ENCODE results near the gene MAGEA12.
"Not testable (repeated sequence)": the region's sequence is repeated elsewhere in the genome, so short reads cannot be mapped to it uniquely, and the experiment has no call there.

MAGEA12 gene, protein sequence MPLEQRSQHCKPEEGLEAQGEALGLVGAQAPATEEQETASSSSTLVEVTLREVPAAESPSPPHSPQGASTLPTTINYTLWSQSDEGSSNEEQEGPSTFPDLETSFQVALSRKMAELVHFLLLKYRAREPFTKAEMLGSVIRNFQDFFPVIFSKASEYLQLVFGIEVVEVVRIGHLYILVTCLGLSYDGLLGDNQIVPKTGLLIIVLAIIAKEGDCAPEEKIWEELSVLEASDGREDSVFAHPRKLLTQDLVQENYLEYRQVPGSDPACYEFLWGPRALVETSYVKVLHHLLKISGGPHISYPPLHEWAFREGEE

DNA sequence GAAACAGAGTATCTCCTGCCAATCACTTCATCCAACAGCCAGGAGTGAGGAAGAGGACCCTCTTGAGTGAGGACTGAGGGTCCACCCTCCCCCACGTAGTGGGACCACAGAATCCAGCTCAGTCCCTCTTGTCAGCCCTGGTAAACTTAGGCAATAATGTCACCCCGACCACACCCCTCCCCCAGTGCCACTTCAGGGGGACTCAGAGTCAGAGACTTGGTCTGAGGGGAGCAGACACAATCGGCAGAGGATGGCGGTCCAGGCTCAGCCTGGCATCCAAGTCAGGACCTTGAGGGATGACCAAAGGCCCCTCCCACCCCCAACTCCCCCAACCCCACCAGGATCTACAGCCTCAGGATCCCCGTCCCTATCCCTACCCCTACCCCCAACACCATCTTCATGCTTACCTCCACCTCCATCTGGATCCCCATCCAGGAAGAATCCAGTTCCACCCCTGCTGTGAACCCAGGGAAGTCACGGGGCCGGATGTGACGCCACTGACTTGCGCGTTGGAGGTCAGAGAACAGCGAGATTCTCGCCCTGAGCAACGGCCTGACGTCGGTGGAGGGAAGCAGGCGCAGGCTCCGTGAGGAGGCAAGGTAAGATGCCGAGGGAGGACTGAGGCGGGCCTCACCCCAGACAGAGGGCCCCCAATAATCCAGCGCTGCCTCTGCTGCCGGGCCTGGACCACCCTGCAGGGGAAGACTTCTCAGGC is at the start of gene MAGEA12, which contains the start of gene CSAG1:
TSS of gene MAGEA12 (plus strand) at position 497 of the 715 bp plus-strand sequence. CDS start 2,405 bp downstream, outside the sequence.
TSS of gene CSAG1 (minus strand) at position 461 of the 715 bp plus-strand sequence. CDS start 1,261 bp downstream, outside the sequence.
- DNase-seq (ENCODE audit: low read depth in 2 of 2, low spot score in 1 of 2), result no peak

DNA sequence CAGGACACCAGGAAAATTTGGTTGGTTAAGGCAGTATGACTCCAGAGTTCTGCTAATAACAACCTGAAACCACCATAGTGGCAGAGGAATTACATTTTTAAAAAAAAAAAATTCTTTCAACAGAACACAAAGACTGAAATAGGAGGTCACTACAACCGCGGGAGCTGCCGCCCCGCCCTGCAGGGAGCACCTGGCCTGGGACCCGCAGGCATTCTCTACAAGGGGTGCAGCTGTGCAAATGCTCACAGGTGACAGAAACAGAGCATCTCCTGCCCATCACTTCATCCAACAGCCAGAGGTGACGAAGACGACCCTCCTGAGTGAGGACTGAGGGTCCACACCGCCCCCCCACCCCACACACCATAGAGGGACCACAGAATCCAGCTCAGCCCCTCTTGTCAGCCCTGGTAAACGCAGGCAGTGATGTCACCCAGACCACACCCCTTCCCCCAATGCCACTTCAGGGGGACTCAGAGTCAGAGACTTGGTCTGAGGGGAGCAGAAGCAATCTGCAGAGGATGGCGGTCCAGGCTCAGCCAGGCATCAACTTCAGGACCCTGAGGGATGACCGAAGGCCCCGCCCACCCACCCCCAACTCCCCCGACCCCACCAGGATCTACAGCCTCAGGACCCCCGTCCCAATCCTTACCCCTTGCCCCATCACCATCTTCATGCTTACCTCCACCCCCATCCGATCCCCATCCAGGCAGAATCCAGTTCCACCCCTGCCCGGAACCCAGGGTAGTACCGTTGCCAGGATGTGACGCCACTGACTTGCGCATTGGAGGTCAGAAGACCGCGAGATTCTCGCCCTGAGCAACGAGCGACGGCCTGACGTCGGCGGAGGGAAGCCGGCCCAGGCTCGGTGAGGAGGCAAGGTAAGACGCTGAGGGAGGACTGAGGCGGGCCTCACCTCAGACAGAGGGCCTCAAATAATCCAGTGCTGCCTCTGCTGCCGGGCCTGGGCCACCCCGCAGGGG is 35.3 kb upstream of the MAGEA12 start, which contains the start of gene MAGEA3:
TSS of gene MAGEA3 (plus strand) at position 843 of the 980 bp plus-strand sequence. CDS start 2,039 bp downstream, outside the sequence.
- not testable (repeated sequence) for DNase-seq (ENCODE audit: low read depth in 2 of 2, low spot score in 1 of 2)

DNA sequence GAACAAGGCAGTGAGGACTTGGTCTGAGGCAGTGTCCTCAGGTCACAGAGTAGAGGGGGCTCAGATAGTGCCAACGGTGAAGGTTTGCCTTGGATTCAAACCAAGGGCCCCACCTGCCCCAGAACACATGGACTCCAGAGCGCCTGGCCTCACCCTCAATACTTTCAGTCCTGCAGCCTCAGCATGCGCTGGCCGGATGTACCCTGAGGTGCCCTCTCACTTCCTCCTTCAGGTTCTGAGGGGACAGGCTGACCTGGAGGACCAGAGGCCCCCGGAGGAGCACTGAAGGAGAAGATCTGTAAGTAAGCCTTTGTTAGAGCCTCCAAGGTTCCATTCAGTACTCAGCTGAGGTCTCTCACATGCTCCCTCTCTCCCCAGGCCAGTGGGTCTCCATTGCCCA is 33.2 kb upstream of the MAGEA12 start:
- not testable (repeated sequence) for DNase-seq (ENCODE audit: low read depth in 2 of 2, low spot score in 1 of 2)

DNA sequence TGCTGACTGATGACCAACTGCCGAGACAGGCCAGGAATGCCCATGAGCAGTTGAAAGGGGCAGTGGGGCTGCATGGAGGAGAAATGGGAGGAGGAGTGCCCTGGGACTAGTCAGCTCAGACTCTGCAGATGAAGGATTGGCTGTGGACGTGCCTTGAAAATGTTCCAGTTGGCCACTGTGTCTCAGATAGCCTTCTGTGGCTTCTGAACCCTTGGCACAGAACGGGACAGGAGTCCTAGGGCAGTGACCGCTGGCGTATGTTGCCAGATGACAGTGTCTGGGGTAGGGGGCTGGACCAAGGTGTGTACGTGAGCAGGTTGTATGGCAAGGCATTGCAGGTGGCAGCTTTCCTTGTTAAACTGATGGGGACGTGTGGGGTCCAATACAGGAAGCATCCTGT is 27.1 kb upstream of the MAGEA12 start:
- not testable (repeated sequence) for DNase-seq (ENCODE audit: low read depth in 2 of 2, low spot score in 1 of 2)

DNA sequence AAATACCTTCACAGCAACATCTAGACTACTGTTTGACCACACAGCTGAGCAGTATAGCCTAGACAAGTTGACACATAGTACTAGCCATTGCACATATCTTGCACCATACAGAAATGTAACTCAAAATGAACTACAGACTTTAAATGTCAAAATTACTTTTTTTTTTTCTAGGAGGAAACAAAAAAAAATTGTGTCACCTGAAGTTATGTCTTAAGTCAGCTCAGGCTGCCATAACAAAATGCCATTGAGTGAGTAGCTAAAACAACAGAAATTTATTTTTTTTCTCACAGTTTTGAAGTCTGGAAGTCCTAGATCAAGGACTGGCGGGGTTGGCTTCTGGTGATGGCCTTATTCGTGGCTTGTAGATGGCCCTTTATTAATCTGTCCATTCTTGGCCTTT is 24.4 kb upstream of the MAGEA12 start, which contains the start of gene CSAG2:
TSS of gene CSAG2 (minus strand) at position 101 of the 400 bp plus-strand sequence. CDS start 161 bp downstream, outside the sequence.
- not testable (repeated sequence) for DNase-seq (ENCODE audit: low read depth in 2 of 2, low spot score in 1 of 2)

DNA sequence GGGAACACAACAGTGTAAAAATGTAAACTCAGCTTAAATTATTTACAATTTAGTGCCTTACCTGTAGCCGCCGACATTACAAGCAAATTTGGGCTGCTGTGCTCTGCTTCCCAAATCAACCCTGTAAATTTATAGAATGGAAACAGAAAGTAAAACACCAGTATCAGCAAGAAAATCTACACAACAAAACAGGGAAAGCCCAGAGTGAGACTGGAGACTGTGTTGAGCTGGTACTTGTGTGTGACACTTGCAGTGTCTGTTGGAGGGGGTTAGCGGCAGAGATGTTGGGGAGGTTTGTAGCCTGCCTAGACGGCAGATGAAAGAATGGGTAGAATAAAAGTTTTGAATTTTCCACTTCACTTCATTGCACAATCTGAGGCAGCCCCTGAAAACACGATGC is 20.4 kb upstream of the MAGEA12 start:
- not testable (repeated sequence) for DNase-seq (ENCODE audit: low read depth in 2 of 2, low spot score in 1 of 2)

DNA sequence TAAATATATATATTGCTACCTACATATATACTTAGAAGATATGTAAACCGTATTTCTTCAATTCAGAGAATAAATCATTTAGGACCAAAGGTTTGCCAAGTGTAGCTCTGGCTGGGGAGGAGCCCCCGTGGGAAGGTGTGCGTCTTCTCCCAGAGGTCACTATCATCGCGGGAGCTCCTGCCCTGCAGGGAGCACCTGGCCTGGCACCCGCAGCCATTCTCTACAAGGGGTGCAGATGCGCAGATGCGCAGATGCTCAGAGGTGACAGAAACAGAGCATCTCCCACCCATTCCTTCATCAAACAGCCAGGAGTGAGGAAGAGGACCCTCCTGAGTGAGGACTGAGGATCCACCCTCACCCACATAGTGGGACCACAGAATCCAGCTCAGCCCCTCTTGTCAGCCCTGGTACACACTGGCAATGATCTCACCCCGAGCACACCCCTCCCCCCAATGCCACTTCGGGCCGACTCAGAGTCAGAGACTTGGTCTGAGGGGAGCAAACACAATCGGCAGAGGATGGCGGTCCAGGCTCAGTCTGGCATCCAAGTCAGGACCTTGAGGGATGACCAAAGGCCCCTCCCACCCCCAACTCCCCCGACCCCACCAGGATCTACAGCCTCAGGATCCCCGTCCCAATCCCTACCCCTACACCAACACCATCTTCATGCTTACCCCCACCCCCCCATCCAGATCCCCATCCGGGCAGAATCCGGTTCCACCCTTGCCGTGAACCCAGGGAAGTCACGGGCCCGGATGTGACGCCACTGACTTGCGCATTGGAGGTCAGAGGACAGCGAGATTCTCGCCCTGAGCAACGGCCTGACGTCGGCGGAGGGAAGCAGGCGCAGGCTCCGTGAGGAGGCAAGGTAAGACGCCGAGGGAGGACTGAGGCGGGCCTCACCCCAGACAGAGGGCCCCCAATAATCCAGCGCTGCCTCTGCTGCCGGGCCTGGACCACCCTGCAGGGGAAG is 19.5 kb upstream of the MAGEA12 start, which contains the start of gene MAGEA2B:
TSS of gene MAGEA2B (plus strand) at position 814 of the 973 bp plus-strand sequence. CDS start 2,479 bp downstream, outside the sequence.
- not testable (repeated sequence) for DNase-seq (ENCODE audit: low read depth in 2 of 2, low spot score in 1 of 2)

DNA sequence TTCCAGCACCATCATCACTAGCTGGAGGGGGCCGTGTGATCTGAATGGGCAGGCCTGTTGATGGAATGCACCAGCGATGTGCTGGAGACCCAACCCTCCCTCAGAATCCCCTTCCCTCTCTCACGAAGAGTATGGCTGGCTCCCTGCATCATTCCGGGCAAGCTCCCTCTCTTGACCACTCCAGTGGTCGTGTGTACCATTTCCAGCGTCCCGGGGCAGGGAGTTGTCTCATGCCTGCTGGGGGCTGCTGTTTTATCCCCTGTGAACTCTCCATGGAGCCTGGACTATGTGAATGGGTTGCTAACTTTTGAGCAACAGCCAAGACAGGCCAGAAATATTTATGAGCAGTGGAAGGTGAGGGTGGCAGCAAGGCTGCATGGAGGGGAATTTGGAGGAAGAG is 8.1 kb upstream of the MAGEA12 start:
- no peak for DNase-seq (ENCODE audit: low read depth in 2 of 2, low spot score in 1 of 2)

DNA sequence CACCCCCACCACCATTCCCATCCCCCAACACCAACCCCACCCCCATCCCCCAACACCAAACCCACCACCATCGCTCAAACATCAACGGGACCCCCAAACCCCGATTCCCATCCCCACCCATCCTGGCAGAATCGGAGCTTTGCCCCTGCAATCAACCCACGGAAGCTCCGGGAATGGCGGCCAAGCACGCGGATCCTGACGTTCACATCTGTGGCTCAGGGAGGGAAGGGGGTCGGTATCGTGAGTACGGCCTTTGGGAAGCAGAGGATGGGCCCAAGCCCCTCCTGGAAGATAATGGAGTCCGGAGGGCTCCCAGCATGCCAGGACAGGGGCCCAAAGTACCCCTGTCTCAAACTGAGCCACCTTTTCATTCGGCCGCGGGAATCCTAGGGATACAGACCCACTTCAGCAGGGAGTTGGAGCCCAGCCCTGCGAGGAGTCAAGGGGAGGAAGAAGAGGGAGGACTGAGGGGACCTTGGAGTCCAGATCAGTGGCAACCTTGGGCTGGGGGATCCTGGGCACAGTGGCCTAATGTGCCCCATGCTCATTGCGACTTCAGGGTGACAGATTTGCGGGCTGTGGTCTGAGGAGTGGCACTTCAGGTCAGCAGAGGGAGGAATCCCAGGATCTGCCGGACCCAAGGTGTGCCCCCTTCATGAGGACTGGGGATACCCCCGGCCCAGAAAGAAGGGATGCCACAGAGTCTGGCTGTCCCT is 744 bp downstream of the MAGEA12 start:
- DNase-seq (ENCODE audit: low read depth in 2 of 2, low spot score in 1 of 2), result not testable (repeated sequence)

DNA sequence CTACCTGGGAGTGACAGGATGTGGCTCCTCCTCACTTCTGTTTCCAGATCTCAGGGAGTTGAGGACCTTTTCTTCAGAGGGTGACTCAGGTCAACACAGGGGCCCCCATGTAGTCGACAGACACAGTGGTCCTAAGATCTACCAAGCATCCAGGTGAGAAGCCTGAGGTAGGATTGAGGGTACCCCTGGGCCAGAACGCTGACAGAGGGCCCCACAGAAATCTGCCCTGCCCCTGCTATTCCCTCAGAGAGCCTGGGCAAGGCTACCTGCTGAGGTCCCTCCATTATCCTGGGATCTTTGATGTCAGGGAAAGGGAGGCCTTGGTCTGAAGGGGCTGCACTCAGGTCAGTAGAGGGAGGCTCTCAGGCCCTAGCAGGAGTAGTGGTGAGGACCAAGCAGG is 1.5 kb downstream of the MAGEA12 start:
- DNase-seq (ENCODE audit: low read depth in 2 of 2, low spot score in 1 of 2), result no peak

DNA sequence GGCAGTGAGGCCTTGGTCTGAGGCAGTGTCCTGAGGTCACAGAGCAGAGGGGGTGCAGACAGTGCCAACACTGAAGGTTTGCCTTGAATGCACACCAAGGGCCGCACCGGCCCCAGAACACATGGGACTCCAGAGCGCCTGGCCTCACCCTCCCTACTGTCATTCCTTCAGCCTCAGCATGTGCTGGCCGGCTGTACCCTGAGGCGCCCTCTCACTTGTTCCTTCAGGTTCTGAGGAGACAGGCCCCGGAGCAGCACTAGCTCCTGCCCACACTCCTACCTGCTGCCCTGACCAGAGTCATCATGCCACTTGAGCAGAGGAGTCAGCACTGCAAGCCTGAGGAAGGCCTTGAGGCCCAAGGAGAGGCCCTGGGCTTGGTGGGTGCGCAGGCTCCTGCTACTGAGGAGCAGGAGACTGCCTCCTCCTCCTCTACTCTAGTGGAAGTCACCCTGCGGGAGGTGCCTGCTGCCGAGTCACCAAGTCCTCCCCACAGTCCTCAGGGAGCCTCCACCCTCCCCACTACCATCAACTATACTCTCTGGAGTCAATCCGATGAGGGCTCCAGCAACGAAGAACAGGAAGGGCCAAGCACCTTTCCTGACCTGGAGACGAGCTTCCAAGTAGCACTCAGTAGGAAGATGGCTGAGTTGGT is 2.4 kb downstream of the MAGEA12 start:
- DNase-seq (ENCODE audit: low read depth in 2 of 2, low spot score in 1 of 2), result no peak

DNA sequence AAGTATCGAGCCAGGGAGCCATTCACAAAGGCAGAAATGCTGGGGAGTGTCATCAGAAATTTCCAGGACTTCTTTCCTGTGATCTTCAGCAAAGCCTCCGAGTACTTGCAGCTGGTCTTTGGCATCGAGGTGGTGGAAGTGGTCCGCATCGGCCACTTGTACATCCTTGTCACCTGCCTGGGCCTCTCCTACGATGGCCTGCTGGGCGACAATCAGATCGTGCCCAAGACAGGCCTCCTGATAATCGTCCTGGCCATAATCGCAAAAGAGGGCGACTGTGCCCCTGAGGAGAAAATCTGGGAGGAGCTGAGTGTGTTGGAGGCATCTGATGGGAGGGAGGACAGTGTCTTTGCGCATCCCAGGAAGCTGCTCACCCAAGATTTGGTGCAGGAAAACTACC is 3.0 kb downstream of the MAGEA12 start:
- not testable (repeated sequence) for DNase-seq (ENCODE audit: low read depth in 2 of 2, low spot score in 1 of 2)

DNA sequence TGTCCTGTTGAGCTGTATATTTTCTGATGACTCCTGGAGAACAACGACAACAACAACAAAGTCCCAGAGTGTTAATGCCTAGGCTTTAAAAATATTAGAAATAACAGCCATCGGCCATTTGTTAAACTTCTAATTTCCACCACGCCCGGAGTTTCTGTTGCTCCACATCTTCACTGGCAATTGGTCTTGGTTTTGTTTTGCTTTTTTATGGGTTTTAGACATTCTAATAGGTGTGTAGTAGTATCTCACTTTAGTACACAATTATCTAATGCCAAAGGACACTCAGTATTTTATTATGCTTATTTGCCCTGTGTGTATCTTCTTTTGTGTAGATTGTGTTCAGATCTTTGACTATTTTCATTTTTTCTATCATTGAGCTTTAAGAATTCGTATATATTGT is 5.0 kb downstream of the MAGEA12 start:
- no peak for DNase-seq (ENCODE audit: low read depth in 2 of 2, low spot score in 1 of 2)

DNA sequence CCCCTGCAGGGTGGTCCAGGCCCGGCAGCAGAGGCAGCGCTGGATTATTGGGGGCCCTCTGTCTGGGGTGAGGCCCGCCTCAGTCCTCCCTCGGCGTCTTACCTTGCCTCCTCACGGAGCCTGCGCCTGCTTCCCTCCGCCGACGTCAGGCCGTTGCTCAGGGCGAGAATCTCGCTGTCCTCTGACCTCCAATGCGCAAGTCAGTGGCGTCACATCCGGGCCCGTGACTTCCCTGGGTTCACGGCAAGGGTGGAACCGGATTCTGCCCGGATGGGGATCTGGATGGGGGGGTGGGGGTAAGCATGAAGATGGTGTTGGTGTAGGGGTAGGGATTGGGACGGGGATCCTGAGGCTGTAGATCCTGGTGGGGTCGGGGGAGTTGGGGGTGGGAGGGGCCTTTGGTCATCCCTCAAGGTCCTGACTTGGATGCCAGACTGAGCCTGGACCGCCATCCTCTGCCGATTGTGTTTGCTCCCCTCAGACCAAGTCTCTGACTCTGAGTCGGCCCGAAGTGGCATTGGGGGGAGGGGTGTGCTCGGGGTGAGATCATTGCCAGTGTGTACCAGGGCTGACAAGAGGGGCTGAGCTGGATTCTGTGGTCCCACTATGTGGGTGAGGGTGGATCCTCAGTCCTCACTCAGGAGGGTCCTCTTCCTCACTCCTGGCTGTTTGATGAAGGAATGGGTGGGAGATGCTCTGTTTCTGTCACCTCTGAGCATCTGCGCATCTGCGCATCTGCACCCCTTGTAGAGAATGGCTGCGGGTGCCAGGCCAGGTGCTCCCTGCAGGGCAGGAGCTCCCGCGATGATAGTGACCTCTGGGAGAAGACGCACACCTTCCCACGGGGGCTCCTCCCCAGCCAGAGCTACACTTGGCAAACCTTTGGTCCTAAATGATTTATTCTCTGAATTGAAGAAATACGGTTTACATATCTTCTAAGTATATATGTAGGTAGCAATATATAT is 20.4 kb downstream of the MAGEA12 start, which contains the start of gene MAGEA2:
TSS of gene MAGEA2 (minus strand) at position 157 of the 965 bp plus-strand sequence. CDS start 2,479 bp downstream, outside the sequence.
- DNase-seq (ENCODE audit: low read depth in 2 of 2, low spot score in 1 of 2), result not testable (repeated sequence)

DNA sequence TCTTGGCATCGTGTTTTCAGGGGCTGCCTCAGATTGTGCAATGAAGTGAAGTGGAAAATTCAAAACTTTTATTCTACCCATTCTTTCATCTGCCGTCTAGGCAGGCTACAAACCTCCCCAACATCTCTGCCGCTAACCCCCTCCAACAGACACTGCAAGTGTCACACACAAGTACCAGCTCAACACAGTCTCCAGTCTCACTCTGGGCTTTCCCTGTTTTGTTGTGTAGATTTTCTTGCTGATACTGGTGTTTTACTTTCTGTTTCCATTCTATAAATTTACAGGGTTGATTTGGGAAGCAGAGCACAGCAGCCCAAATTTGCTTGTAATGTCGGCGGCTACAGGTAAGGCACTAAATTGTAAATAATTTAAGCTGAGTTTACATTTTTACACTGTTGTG is 21.3 kb downstream of the MAGEA12 start:
- not testable (repeated sequence) for DNase-seq (ENCODE audit: low read depth in 2 of 2, low spot score in 1 of 2)

DNA sequence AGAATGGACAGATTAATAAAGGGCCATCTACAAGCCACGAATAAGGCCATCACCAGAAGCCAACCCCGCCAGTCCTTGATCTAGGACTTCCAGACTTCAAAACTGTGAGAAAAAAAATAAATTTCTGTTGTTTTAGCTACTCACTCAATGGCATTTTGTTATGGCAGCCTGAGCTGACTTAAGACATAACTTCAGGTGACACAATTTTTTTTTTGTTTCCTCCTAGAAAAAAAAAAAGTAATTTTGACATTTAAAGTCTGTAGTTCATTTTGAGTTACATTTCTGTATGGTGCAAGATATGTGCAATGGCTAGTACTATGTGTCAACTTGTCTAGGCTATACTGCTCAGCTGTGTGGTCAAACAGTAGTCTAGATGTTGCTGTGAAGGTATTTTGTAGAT is 25.4 kb downstream of the MAGEA12 start, which contains the start of gene CSAG3:
TSS of gene CSAG3 (plus strand) at position 301 of the 400 bp plus-strand sequence.
- DNase-seq (ENCODE audit: low read depth in 2 of 2, low spot score in 1 of 2), result not testable (repeated sequence)

DNA sequence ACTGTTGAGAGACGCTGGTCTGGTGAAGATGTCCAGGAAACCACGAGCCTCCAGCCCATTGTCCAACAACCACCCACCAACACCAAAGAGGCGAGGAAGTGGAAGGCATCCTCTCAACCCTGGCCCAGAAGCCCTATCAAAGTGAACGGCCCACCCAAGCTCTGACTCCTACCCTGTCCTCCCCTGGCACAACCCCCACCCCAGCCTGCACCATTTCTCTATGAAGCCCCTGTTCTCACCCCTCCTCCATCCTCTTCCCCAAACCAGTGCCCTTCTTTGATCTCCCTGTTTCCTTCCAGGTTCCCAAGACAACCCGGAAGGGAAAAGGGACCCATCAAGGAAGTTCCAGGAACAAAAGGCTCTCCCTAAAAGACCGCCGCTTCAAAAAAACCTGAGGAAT is 26.0 kb downstream of the MAGEA12 start:
- DNase-seq (ENCODE audit: low read depth in 2 of 2, low spot score in 1 of 2), result not testable (repeated sequence)

Data from stimulated activated CD8-positive, alpha-beta memory T cell treated with anti-CD3 and anti-CD28 coated beads, Interleukin-4, amount 100 ng/mL, for 4 hours (primary cell).